ENCODE results near the gene MACF1. TPM values are rescaled to one million over a fixed set of nuclear protein-coding genes. Genes with fewer than 3 reads are reported as not detected.
"Not testable (repeated sequence)": the region's sequence is repeated elsewhere in the genome, so short reads cannot be mapped to it uniquely, and the experiment has no call there.

MACF1 gene
- total RNA-seq, 1 donor, result 554 TPM

DNA sequence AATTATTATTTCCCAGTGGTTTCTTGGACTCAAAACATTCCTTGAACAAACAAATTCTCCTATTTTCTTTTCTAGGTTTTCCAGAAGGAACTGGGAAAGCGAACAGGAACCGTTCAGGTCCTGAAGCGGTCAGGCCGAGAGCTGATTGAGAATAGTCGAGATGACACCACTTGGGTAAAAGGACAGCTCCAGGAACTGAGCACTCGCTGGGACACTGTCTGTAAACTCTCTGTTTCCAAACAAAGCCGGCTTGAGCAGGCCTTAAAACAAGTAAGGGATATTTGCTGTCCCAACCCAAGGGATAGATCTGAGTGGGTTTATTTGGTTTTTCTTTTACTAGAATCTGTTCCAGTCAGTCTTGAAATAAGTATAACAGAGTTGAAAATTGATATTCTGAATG, 247.6 kb downstream of the MACF1 start:
- DNase-seq (ENCODE audit: low read depth), result no peak
- H3K4me3 ChIP-seq (ENCODE audit: low read depth, low read length), result no peak overlapping the region
- TF ChIP-seq, protein P1, sequence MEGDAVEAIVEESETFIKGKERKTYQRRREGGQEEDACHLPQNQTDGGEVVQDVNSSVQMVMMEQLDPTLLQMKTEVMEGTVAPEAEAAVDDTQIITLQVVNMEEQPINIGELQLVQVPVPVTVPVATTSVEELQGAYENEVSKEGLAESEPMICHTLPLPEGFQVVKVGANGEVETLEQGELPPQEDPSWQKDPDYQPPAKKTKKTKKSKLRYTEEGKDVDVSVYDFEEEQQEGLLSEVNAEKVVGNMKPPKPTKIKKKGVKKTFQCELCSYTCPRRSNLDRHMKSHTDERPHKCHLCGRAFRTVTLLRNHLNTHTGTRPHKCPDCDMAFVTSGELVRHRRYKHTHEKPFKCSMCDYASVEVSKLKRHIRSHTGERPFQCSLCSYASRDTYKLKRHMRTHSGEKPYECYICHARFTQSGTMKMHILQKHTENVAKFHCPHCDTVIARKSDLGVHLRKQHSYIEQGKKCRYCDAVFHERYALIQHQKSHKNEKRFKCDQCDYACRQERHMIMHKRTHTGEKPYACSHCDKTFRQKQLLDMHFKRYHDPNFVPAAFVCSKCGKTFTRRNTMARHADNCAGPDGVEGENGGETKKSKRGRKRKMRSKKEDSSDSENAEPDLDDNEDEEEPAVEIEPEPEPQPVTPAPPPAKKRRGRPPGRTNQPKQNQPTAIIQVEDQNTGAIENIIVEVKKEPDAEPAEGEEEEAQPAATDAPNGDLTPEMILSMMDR (IDR thresholded peaks at IDR 0.05; ENCODE audit: insufficient read depth, low read depth, low read length), result no peak

DNA sequence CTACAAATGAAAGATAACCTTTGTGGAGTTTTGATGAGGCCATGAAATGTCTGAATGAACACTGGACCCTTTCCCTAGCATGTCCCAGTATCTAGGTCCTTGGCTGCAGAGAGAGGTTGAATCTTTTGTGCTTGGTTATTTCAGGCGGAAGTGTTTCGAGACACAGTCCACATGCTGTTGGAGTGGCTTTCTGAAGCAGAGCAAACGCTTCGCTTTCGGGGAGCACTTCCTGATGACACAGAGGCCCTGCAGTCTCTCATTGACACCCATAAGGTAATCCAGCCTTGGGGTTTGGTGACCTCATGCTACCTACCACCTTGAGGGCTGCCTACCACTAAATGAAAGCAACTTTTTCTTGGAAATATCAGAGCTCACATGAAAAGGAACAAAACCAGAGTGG, 248.0 kb downstream of the MACF1 start:
- TF ChIP-seq, protein P1 (IDR thresholded peaks at IDR 0.05; ENCODE audit: insufficient read depth, low read depth, low read length), result no peak
- H3K4me3 ChIP-seq (ENCODE audit: low read depth, low read length), result no peak overlapping the region
- DNase-seq (ENCODE audit: low read depth), result no peak

DNA sequence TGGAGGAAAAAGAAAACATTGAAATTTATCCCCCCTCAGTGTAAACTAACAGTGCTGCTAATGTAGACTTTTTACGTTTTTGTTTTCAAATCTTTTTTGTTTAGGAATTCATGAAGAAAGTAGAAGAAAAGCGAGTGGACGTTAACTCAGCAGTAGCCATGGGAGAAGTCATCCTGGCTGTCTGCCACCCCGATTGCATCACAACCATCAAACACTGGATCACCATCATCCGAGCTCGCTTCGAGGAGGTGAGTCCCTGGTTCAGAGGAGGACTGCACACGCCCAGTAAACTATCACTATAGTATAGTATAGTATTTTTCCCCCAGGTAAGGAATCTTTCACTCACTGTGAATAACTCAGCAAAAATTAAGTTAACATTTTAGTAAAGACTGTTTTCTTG, 249.1 kb downstream of the MACF1 start:
- no peak overlapping the region for H3K4me3 ChIP-seq (ENCODE audit: low read depth, low read length)
- TF ChIP-seq, protein P1 (IDR thresholded peaks at IDR 0.05; ENCODE audit: insufficient read depth, low read depth, low read length), result no peak
- DNase-seq (ENCODE audit: low read depth), result peak; percentile 85

DNA sequence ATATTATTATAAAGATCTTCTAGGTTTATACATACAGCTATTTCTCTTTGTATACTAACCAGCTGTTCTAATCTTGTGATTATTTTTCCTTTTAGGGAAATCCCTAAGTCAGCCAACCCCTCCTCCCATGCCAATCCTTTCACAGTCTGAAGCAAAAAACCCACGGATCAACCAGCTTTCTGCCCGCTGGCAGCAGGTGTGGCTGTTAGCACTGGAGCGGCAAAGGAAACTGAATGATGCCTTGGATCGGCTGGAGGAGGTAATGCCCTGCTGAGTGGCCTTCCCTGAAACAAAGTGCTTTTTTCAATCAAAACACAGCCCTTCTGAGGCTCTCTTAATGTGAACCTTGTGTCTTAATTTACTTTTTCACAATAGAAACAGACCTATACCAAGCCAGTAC, 254.5 kb downstream of the MACF1 start:
- H3K4me3 ChIP-seq (ENCODE audit: low read depth, low read length), result no peak overlapping the region
- no peak for DNase-seq (ENCODE audit: low read depth)
- TF ChIP-seq, protein P1 (IDR thresholded peaks at IDR 0.05; ENCODE audit: insufficient read depth, low read depth, low read length), result no peak

DNA sequence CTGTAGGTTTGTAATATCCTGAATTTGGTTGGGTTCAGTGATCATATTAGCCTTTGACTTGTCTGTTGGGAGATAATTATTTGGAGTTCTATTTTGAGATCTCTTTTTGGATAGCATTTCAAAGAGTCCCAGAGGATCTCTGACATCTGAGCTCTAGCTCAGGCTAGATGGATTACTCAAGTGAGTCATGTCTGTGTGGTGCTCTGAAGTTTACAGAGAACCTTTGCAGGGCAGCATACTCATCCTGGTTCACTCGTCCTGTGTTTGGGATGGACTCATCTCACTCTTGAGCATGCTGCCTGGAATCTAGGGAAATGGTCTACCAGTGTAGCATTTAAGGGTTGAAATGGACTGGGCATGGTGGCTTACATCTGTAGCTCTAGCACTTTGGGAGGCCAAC, 257.6 kb downstream of the MACF1 start:
- DNase-seq (ENCODE audit: low read depth), result no peak
- no peak overlapping the region for H3K4me3 ChIP-seq (ENCODE audit: low read depth, low read length)
- TF ChIP-seq, protein P1 (IDR thresholded peaks at IDR 0.05; ENCODE audit: insufficient read depth, low read depth, low read length), result no peak

DNA sequence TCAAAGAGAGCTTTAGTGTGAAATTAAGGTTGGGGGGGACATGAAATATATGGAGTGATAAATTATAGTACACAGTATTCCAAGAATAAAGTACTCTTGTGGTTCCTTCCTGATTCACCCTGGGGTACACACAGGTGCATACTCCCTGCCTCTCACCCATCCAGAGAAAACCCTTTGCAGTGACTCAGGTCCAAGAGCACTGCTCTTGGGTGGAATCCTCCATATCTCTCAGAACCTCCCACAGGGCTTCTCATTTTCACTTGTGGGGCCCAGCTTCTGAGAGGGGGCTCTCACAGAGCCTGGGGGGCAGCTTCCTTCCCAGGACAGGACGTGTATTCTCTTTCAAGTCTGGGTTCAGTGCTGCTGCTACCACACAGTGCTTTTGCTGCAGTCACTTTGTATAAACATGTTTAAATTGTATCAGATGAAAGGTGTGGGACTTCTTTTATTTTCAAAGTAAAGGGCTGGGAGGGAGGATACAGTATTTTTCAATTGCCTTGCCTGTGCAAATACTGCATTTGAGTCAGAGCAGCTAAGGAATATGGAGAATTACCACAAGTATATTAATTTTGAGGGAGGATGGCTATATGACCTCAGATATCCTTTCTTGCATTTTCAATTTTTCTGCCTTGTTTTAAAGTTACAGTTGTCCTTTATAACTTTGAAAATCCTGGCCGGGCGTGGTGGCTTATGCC, 262.1 kb downstream of the MACF1 start:
- TF ChIP-seq, protein P1 (IDR thresholded peaks at IDR 0.05; ENCODE audit: insufficient read depth, low read depth, low read length), result no peak

DNA sequence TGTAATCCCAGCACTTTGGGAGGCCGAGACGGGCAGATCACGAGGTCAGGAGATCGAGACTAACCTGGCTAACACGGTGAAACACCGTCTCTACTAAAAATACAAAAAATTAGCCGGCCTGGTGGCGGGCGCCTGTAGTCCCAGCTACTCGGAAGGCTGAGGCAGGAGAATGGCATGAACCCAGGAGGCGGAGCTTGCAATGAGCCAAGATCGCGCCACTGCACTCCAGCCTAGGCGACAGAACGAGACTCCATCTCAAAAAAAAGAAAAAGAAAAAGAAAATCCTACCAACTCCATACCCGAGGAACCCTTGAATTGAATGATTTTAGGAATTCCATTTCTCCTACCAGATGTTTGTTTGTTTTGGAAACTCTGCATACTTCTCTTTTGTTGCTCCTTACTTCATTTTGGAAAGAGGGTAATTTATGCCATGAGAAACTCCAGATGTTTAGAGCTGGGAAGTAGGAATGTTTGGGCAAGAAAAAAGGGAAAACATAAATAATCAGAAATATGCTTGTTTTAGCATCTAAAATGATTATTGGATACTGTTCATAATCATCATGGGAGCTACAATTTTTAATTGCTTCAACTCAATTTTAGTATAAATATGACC, 262.7 kb downstream of the MACF1 start:
- DNase-seq (ENCODE audit: low read depth), result peak; percentile 45

More for the DNA sequence above, 262.1 kb downstream of the MACF1 start:
- H3K4me3 ChIP-seq (ENCODE audit: low read depth, low read length), result no peak overlapping the region
- no peak for DNase-seq (ENCODE audit: low read depth)

More for the DNA sequence above, 262.7 kb downstream of the MACF1 start:
- not testable (repeated sequence) for H3K4me3 ChIP-seq (ENCODE audit: low read depth, low read length)
